ENCODE data around the gene RANBP3L. TPM values are rescaled to one million over a fixed set of nuclear protein-coding genes. Genes with fewer than 3 reads are reported as not detected.

The RANBP3L gene
- total and polyA plus RNA-seq, 9 of the 15 experiments (the other 6 are each of a cell fraction or from before 2014, with no cell fraction given): 0.01 to 0.06 TPM; not detected in 7

GRCh38 chr5:36241631-36242533 lies 59.8 kb downstream of the RANBP3L start, which contains the start of gene NADK2 (continued):
- TF ChIP-seq ZNF395 (CRISPR knock-in tag; IDR thresholded peaks at IDR 0.05) (peak; percentile 99), PHB (CRISPR knock-in tag; IDR thresholded peaks at IDR 0.05) (peak; percentile 48; the same call in 1 of the 2 replicates), FOXP1 (CRISPR knock-in tag; IDR thresholded peaks at IDR 0.05) (peak; percentile 63; the same call in 1 of the 2 replicates), STAT5B (CRISPR knock-in tag; IDR thresholded peaks at IDR 0.05) (no peak), ZNF184 (CRISPR knock-in tag; IDR thresholded peaks at IDR 0.05) (no peak), THRA (IDR thresholded peaks at IDR 0.05) (no peak), ETV6 (IDR thresholded peaks at IDR 0.05; ENCODE audit: borderline replicate concordance in 1 of 2, low read depth in 2 of 2, low read length in 1 of 2) (no peak), ETV6 (CRISPR knock-in tag; IDR thresholded peaks at IDR 0.05; ENCODE audit: borderline replicate concordance) (peak; percentile 76; the same call in 1 of the 2 replicates), NFIC (IDR thresholded peaks at IDR 0.05) (peak; percentile 54), RBFOX2 (IDR thresholded peaks at IDR 0.05; ENCODE audit: low read depth, low read length) (peak; percentile 94), MIER1 (IDR thresholded peaks at IDR 0.05; ENCODE audit: low read depth) (no peak), ASH1L (IDR thresholded peaks at IDR 0.05; ENCODE audit: borderline replicate concordance, low read depth, partially characterized antibody) (peak; percentile 63), KLF16 (IDR thresholded peaks at IDR 0.05) (peak; percentile 100), UBTF (IDR thresholded peaks at IDR 0.05; ENCODE audit: borderline replicate concordance in 1 of 2, low read depth in 2 of 2, low read length in 2 of 2) (no peak; a peak in 1 of 4 replicates), CTBP1 (IDR thresholded peaks at IDR 0.05; ENCODE audit: borderline replicate concordance) (peak; percentile 12), NFIX (CRISPR knock-in tag; IDR thresholded peaks at IDR 0.05; ENCODE audit: low read depth) (peak; percentile 40; the same call in 1 of the 2 replicates), ZNF830 (CRISPR knock-in tag; IDR thresholded peaks at IDR 0.05) (no peak; the same call in 1 of the 2 replicates), ZNF41 (CRISPR knock-in tag; conservative IDR thresholded peaks at IDR 0.05) (peak; percentile 77; the same call in 1 of the 2 replicates), CBX1 (IDR thresholded peaks at IDR 0.05; ENCODE audit: low read depth) (peak; percentile 59), CREB1 (IDR thresholded peaks at IDR 0.05) (no peak), CREB1 (CRISPR knock-in tag; IDR thresholded peaks at IDR 0.05) (peak; percentile 69; the same call in 1 of the 2 replicates)
- TF ChIP-seq, protein P1, sequence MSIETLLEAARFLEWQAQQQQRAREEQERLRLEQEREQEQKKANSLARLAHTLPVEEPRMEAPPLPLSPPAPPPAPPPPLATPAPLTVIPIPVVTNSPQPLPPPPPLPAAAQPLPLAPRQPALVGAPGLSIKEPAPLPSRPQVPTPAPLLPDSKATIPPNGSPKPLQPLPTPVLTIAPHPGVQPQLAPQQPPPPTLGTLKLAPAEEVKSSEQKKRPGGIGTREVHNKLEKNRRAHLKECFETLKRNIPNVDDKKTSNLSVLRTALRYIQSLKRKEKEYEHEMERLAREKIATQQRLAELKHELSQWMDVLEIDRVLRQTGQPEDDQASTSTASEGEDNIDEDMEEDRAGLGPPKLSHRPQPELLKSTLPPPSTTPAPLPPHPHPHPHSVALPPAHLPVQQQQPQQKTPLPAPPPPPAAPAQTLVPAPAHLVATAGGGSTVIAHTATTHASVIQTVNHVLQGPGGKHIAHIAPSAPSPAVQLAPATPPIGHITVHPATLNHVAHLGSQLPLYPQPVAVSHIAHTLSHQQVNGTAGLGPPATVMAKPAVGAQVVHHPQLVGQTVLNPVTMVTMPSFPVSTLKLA (conservative IDR thresholded peaks at IDR 0.05): peak; percentile 83 to 90

Measured in K562 (cell line).